Measurements from ENCODE around the gene COL13A1.

COL13A1 gene

DNA sequence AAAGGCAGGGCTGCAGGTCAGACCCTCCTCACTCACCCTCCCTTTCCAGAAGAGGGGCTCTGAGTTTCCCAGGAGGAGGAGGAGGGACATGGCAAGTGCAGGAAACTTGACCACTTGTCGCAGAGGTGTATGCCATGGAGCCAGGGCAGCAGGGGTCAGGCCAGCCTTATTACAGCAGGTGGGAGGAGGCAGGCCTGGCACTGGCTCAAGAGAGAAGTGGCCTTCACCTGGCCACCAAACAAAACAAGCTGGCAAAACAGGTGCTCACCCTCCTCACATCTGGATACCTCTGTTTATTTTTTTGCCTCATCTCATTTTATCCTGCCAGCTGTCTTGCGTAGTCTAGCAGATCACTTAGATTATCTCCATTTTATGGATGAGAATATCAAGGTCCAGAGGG lies 12.5 kb downstream of the COL13A1 start:
- no peaks in the 10 kb centered on the region for H3K36me3 ChIP-seq (ENCODE audit: control insufficient read depth, insufficient read depth, low read length)
- peaks cover 2% of the 10 kb centered on the region for H3K79me2 ChIP-seq
- H2AFZ ChIP-seq: no peak overlapping the region
- H3K27me3 ChIP-seq (ENCODE audit: control insufficient read depth, insufficient read depth, low read length): no peaks in the 10 kb centered on the region
- H3K9me3 ChIP-seq (ENCODE audit: control insufficient read depth, low read length): no peaks in the 10 kb centered on the region
- no peaks in the 10 kb centered on the region for H3K4me1 ChIP-seq
- H3K4me3 ChIP-seq (ENCODE audit: low read depth, low read length): no peak overlapping the region
- no peak overlapping the region for H3K4me2 ChIP-seq (ENCODE audit: low read length)
- H3K9ac ChIP-seq: no peak overlapping the region
- TF ChIP-seq, protein P1, sequence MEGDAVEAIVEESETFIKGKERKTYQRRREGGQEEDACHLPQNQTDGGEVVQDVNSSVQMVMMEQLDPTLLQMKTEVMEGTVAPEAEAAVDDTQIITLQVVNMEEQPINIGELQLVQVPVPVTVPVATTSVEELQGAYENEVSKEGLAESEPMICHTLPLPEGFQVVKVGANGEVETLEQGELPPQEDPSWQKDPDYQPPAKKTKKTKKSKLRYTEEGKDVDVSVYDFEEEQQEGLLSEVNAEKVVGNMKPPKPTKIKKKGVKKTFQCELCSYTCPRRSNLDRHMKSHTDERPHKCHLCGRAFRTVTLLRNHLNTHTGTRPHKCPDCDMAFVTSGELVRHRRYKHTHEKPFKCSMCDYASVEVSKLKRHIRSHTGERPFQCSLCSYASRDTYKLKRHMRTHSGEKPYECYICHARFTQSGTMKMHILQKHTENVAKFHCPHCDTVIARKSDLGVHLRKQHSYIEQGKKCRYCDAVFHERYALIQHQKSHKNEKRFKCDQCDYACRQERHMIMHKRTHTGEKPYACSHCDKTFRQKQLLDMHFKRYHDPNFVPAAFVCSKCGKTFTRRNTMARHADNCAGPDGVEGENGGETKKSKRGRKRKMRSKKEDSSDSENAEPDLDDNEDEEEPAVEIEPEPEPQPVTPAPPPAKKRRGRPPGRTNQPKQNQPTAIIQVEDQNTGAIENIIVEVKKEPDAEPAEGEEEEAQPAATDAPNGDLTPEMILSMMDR (IDR thresholded peaks at IDR 0.05): no peak
- H3K27ac ChIP-seq: no peak overlapping the region

DNA sequence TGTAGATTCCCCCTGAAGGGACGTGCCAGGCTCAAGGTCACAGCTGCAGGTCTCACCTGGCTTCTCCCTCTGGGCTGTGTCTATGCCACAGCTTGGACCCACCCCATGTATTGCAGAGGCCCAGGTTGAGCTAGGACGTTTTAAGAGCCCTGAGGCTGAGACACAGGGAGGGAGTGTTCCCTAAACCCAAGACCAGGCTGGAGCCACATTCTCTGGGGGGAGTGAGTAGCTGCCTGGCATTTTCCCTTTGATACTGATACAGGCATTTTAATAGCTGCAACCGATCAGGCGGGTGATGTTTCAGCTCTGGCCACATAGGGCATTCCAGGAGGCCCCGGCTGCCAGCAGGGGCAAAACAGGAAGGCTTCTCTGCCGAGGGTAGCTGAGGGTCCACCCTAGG lies 13.4 kb downstream of the COL13A1 start:
- TF ChIP-seq, protein P1 (IDR thresholded peaks at IDR 0.05): no peak
- Histone ChIP-seq H3K36me3 (ENCODE audit: control insufficient read depth, insufficient read depth, low read length) (no peaks in the 10 kb centered on the region), H3K4me2 (ENCODE audit: low read length) (no peak overlapping the region), H2AFZ (no peak overlapping the region), H3K27ac (no peak overlapping the region), H3K79me2 (peaks cover 2% of the 10 kb centered on the region), H3K9me3 (ENCODE audit: control insufficient read depth, low read length) (no peaks in the 10 kb centered on the region), H3K4me3 (ENCODE audit: low read depth, low read length) (no peak overlapping the region), H3K9ac (no peak overlapping the region), H3K27me3 (ENCODE audit: control insufficient read depth, insufficient read depth, low read length) (no peaks in the 10 kb centered on the region), H3K4me1 (no peaks in the 10 kb centered on the region)

DNA sequence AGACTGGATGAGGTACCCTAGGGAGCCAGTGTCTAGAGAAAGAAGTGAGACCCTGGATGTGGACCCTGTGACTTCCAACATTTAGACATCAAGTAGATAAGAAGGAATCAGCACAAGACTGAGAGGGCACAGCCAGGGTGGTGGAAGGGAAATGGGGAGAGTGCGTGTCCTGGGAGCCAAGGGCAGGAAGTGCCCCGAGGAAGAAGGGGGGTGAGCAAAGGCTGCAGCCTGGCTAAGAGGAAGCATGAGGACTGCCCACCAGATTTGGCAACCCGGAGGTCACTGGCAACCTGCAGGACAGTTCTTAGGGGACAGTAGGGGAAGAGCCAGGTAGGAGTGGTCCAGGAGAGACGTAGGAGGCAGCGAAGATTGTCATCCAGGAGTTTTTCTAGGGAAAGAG lies 14.8 kb downstream of the COL13A1 start:
- H3K9ac ChIP-seq: no peak overlapping the region
- H3K36me3 ChIP-seq (ENCODE audit: control insufficient read depth, insufficient read depth, low read length): no peaks in the 10 kb centered on the region
- H3K27me3 ChIP-seq (ENCODE audit: control insufficient read depth, insufficient read depth, low read length): no peaks in the 10 kb centered on the region
- TF ChIP-seq, protein P1 (IDR thresholded peaks at IDR 0.05): no peak
- H3K79me2 ChIP-seq: peaks cover 2% of the 10 kb centered on the region
- no peak overlapping the region for H3K4me3 ChIP-seq (ENCODE audit: low read depth, low read length)
- no peaks in the 10 kb centered on the region for H3K9me3 ChIP-seq (ENCODE audit: control insufficient read depth, low read length)
- H3K4me1 ChIP-seq: no peaks in the 10 kb centered on the region
- no peak overlapping the region for H2AFZ ChIP-seq
- no peak overlapping the region for H3K27ac ChIP-seq
- H3K4me2 ChIP-seq (ENCODE audit: low read length): no peak overlapping the region

DNA sequence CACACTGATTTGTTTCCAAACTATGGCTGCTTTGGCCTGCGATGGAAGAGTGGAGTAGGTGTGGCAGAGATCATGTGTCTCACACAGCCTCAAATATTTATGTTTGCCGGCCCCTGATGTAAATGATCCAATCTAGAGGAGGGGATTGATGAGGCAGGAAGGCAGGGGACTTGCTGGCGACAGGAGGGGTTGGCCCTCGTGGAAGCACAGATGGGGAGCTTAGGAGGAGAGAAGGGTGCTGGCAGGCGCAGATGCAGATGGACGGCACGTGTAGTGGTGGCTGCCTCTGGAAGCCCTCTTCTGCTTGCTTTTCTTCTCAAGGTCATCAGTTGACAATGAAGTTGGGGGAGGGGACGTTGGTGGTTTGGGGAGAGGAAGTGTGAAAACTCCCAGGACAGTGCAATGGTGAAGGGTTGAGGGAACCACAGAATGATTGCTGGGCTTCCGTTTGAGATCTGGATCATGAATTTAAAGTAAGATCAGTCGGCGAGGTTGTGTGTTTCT lies 15.4 kb downstream of the COL13A1 start:
- Histone ChIP-seq H3K4me3 (ENCODE audit: low read depth, low read length) (no peak overlapping the region), H3K27ac (no peak overlapping the region), H3K4me2 (ENCODE audit: low read length) (no peak overlapping the region), H3K9me3 (ENCODE audit: control insufficient read depth, low read length) (no peaks in the 10 kb centered on the region), H3K9ac (no peak overlapping the region), H3K27me3 (ENCODE audit: control insufficient read depth, insufficient read depth, low read length) (no peaks in the 10 kb centered on the region), H3K4me1 (no peaks in the 10 kb centered on the region), H3K36me3 (ENCODE audit: control insufficient read depth, insufficient read depth, low read length) (no peaks in the 10 kb centered on the region), H2AFZ (no peak overlapping the region), H3K79me2 (no peaks in the 10 kb centered on the region)
- TF ChIP-seq, protein P1 (IDR thresholded peaks at IDR 0.05): no peak

DNA sequence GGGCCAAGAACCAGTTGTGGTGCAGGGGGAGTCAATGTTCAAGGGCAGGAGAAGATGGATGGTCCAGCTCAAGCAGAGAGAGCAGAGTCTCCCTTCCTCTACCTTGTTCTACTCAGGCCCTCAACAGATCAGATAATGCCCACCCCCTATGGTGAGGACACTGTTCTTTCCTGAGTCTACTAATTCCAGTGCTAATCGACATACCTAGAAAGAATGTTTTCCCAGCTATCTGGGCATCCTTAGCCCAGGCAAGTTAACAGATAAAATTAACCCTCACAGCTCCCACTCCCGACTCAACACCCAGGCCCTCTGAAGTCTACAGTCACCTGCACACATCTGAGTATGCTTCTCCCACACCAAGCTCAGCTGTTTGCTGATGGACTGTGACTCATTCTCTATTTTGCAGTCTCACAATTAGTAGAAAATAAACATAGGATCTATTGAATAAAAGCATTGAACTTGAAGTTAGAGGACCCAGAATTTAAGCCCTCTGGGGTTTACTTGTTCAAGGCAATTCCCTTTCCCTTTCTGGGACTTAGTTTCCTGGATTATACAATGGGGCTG lies 17.1 kb downstream of the COL13A1 start:
- no peaks in the 10 kb centered on the region for H3K27me3 ChIP-seq (ENCODE audit: control insufficient read depth, insufficient read depth, low read length)

More for the DNA sequence above, 17.1 kb downstream of the COL13A1 start:
- no peak overlapping the region for H3K27ac ChIP-seq
- no peaks in the 10 kb centered on the region for H3K79me2 ChIP-seq
- H3K9me3 ChIP-seq (ENCODE audit: control insufficient read depth, low read length): no peaks in the 10 kb centered on the region
- no peak overlapping the region for H3K9ac ChIP-seq
- TF ChIP-seq, protein P1 (IDR thresholded peaks at IDR 0.05): no peak
- no peak overlapping the region for H3K4me2 ChIP-seq (ENCODE audit: low read length)
- H3K4me1 ChIP-seq: no peaks in the 10 kb centered on the region
- H2AFZ ChIP-seq: no peak overlapping the region
- no peak overlapping the region for H3K4me3 ChIP-seq (ENCODE audit: low read depth, low read length)
- no peaks in the 10 kb centered on the region for H3K36me3 ChIP-seq (ENCODE audit: control insufficient read depth, insufficient read depth, low read length)
